DND-41 (cell line): ENCODE measurements around the gene TSC22D1.
"Not testable (repeated sequence)": the region's sequence is repeated elsewhere in the genome, so short reads cannot be mapped to it uniquely, and the experiment has no call there.

Experiments
- ATAC-seq: fragments of 200-7000 bp; cut with Tn5 transposase; 3 replicates; pipeline ENCODE4 v1.9.1; 2021; ENCODE audit warnings: low read depth; ENCODE audit not compliant: insufficient read depth
- DNase-seq: peaks from one replicate; pipeline ENCODE4 v3.0.0-alpha.2; 2020
- H2AFZ ChIP-seq: 2 replicates; pipeline ENCODE4 v1.6.0; 2012; ENCODE audit warnings: low read depth, low read length
- H3K27ac ChIP-seq: 2 replicates; pipeline ENCODE4 v1.5.1; 2012; ENCODE audit warnings: low read length, inconsistent platforms
- H3K27me3 ChIP-seq: fragments of 200-600 bp; sonication (generic); 2 replicates; pipeline ENCODE4 v1.6.0; 2012; ENCODE audit warnings: low read length, mild to moderate bottlenecking, inconsistent platforms; ENCODE audit not compliant: insufficient read depth, poor library complexity
- H3K36me3 ChIP-seq: 2 replicates; pipeline ENCODE4 v1.5.1; 2012; ENCODE audit warnings: low read length, inconsistent platforms; ENCODE audit not compliant: insufficient read depth
- H3K4me1 ChIP-seq: 2 replicates; pipeline ENCODE4 v1.5.1; 2012; ENCODE audit warnings: mild to moderate bottlenecking, low read length; ENCODE audit not compliant: insufficient read depth
- H3K4me2 ChIP-seq: 2 replicates; pipeline ENCODE4 v1.6.0; 2012; ENCODE audit warnings: mild to moderate bottlenecking, moderate library complexity, low read length, inconsistent platforms; ENCODE audit not compliant: insufficient read depth
- H3K4me3 ChIP-seq, 2 experiments: fragments of 200-600 bp in 1 of 2; shearing (Covaris generic) in 1 of 2; 2 replicates each; pipeline ENCODE4 v1.5.1; 2012 to 2016; ENCODE audit warnings: inconsistent platforms in 2 of 2, low read length in 2 of 2, mild to moderate bottlenecking in 2 of 2, low read depth in 1 of 2, moderate library complexity in 1 of 2
- H3K79me2 ChIP-seq: 2 replicates; pipeline ENCODE4 v1.6.0; 2012; ENCODE audit warnings: low read length, inconsistent platforms; ENCODE audit not compliant: insufficient read depth
- H3K9ac ChIP-seq: 2 replicates; pipeline ENCODE4 v1.6.0; 2012; ENCODE audit warnings: low read depth, mild to moderate bottlenecking, inconsistent platforms, low read length, moderate library complexity
- H3K9me3 ChIP-seq: 2 replicates; pipeline ENCODE4 v1.5.1; 2012; ENCODE audit warnings: low read length, moderate library complexity, mild to moderate bottlenecking, inconsistent platforms; ENCODE audit not compliant: insufficient read depth, severe bottlenecking
- H4K20me1 ChIP-seq: 2 replicates; pipeline ENCODE4 v1.6.0; 2012; ENCODE audit warnings: low read length; ENCODE audit not compliant: insufficient read depth
- CTCF ChIP-seq: IDR thresholded peaks from 2 replicates; pipeline ENCODE4 v1.5.1; 2012; ENCODE audit warnings: borderline replicate concordance, low read length, moderate library complexity, mild to moderate bottlenecking; ENCODE audit not compliant: poor library complexity, severe bottlenecking; ENCODE audit errors: extremely low read depth
- EZH2 ChIP-seq: IDR thresholded peaks from 3 replicates; pipeline ENCODE4 v1.6.1; 2012; ENCODE audit warnings: borderline replicate concordance, low read depth, mild to moderate bottlenecking, moderate library complexity, low read length, inconsistent platforms; ENCODE audit not compliant: severe bottlenecking

The TSC22D1 gene

GRCh38 chr13:44609137-44609536 lies 33.0 kb upstream of the TSC22D1 start:
- H3K79me2 ChIP-seq, result no peaks in the 10 kb centered on the region
- H2AFZ ChIP-seq, result no peak overlapping the region
- no peak overlapping the region for H3K4me3 ChIP-seq

GRCh38 chr13:44605721-44606120 lies 29.6 kb upstream of the TSC22D1 start:
- Histone ChIP-seq H3K4me2 (no peak overlapping the region), H3K27ac (no peak overlapping the region), H3K9ac (no peak overlapping the region), H4K20me1 (no peaks in the 10 kb centered on the region), H3K4me3 (no peak overlapping the region), H3K36me3 (no peaks in the 10 kb centered on the region), H3K4me1 (no peaks in the 10 kb centered on the region), H2AFZ (no peak overlapping the region), H3K79me2 (no peaks in the 10 kb centered on the region), H3K9me3 (no peaks in the 10 kb centered on the region), H3K27me3 (no peaks in the 10 kb centered on the region)
- DNase-seq, result no peak
- no peak for TF ChIP-seq CTCF
- no peak for TF ChIP-seq EZH2
- no peak for ATAC-seq

More at GRCh38 chr13:44609137-44609536, 33.0 kb upstream of the TSC22D1 start:
- H3K27ac ChIP-seq, result no peak overlapping the region
- H3K36me3 ChIP-seq, result no peaks in the 10 kb centered on the region
- no peaks in the 10 kb centered on the region for H3K27me3 ChIP-seq
- no peak for DNase-seq
- no peak overlapping the region for H3K4me2 ChIP-seq
- no peaks in the 10 kb centered on the region for H3K9me3 ChIP-seq
- TF ChIP-seq CTCF (no peak), EZH2 (no peak)
- H4K20me1 ChIP-seq, result no peaks in the 10 kb centered on the region
- no peaks in the 10 kb centered on the region for H3K4me1 ChIP-seq
- no peak overlapping the region for H3K9ac ChIP-seq
- no peak for ATAC-seq

- H3K36me3 ChIP-seq, result no peaks in the 10 kb centered on the region
- no peaks in the 10 kb centered on the region for H3K79me2 ChIP-seq
- no peaks in the 10 kb centered on the region for H3K9me3 ChIP-seq
- H3K9ac ChIP-seq, result no peak overlapping the region
- TF ChIP-seq CTCF (no peak), EZH2 (no peak)
- H3K27ac ChIP-seq, result no peak overlapping the region
- DNase-seq (no peak), ATAC-seq (no peak)
- no peak overlapping the region for H3K4me3 ChIP-seq
- no peak overlapping the region for H3K4me2 ChIP-seq
- H3K27me3 ChIP-seq, result peaks cover under 1% of the 10 kb centered on the region
- no peaks in the 10 kb centered on the region for H4K20me1 ChIP-seq
- no peaks in the 10 kb centered on the region for H3K4me1 ChIP-seq
- no peak overlapping the region for H2AFZ ChIP-seq
Observed at GRCh38 chr13:44605275-44605674, 29.1 kb upstream of the TSC22D1 start.

GRCh38 chr13:44601586-44601985 lies 25.5 kb upstream of the TSC22D1 start:
- no peaks in the 10 kb centered on the region for H3K9me3 ChIP-seq
- ATAC-seq (no peak), DNase-seq (no peak)
- no peak for TF ChIP-seq CTCF
- no peak for TF ChIP-seq EZH2
- no peaks in the 10 kb centered on the region for H4K20me1 ChIP-seq
- H3K4me1 ChIP-seq, result no peaks in the 10 kb centered on the region
- peaks cover 2% of the 10 kb centered on the region for H3K27me3 ChIP-seq
- H3K27ac ChIP-seq, result no peak overlapping the region
- H2AFZ ChIP-seq, result no peak overlapping the region
- no peak overlapping the region for H3K4me3 ChIP-seq
- H3K4me2 ChIP-seq, result no peak overlapping the region
- no peaks in the 10 kb centered on the region for H3K36me3 ChIP-seq
- no peaks in the 10 kb centered on the region for H3K79me2 ChIP-seq
- no peak overlapping the region for H3K9ac ChIP-seq

GRCh38 chr13:44593861-44594592 lies 17.9 kb upstream of the TSC22D1 start:
- H3K9ac ChIP-seq, H3K4me2 ChIP-seq, H3K4me3 ChIP-seq, H3K36me3 ChIP-seq, H2AFZ ChIP-seq, H3K79me2 ChIP-seq, H4K20me1 ChIP-seq, H3K27me3 ChIP-seq, H3K27ac ChIP-seq, H3K9me3 ChIP-seq, H3K4me1 ChIP-seq: not testable (repeated sequence)
- DNase-seq, result peak; percentile 59
- peak; percentile 91 for ATAC-seq
